GM13977 (cell line): Measurements from ENCODE around the gene ABL2.

Experiments
- DNase-seq: peaks from one replicate; pipeline ENCODE4 v3.0.0; 2012; ENCODE audit warnings: low spot score
- in situ Hi-C: fragments of 300-500 bp; cut with MboI; formaldehyde crosslinking; loops from one replicate; pipeline ENCODE4 v1.12.0; 2022; ENCODE audit warnings: low sequenced_read_pairs, low pct_unique_long_range_greater_than_20kb, mixed read lengths, inconsistent platforms; ENCODE audit not compliant: unreplicated experiment
- TF ChIP-seq, protein P1 (sequence below): IDR thresholded peaks from 2 replicates; pipeline ENCODE4 v1.5.1; 2012; ENCODE audit warnings: mild to moderate bottlenecking, control low read depth; ENCODE audit not compliant: insufficient read depth; ENCODE audit errors: extremely low read depth, missing control alignments

The ABL2 gene

GRCh38 chr1:179119513-179119912 lies 110.0 kb downstream of the ABL2 start:
- no peak for DNase-seq
- TF ChIP-seq, protein P1, sequence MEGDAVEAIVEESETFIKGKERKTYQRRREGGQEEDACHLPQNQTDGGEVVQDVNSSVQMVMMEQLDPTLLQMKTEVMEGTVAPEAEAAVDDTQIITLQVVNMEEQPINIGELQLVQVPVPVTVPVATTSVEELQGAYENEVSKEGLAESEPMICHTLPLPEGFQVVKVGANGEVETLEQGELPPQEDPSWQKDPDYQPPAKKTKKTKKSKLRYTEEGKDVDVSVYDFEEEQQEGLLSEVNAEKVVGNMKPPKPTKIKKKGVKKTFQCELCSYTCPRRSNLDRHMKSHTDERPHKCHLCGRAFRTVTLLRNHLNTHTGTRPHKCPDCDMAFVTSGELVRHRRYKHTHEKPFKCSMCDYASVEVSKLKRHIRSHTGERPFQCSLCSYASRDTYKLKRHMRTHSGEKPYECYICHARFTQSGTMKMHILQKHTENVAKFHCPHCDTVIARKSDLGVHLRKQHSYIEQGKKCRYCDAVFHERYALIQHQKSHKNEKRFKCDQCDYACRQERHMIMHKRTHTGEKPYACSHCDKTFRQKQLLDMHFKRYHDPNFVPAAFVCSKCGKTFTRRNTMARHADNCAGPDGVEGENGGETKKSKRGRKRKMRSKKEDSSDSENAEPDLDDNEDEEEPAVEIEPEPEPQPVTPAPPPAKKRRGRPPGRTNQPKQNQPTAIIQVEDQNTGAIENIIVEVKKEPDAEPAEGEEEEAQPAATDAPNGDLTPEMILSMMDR = no peak
- in situ Hi-C loops = no loop called here

- no peak for DNase-seq
- in situ Hi-C loops = no loop called here
- TF ChIP-seq, protein P1 = no peak
These were observed 114.3 kb downstream of the ABL2 start for GRCh38 chr1:179115181-179115580.

- in situ Hi-C loops = no loop called here
- no peak for DNase-seq
- TF ChIP-seq, protein P1 = no peak
These were observed 120.8 kb downstream of the ABL2 start for GRCh38 chr1:179108644-179109043.

- TF ChIP-seq, protein P1 = no peak
- no peak for DNase-seq
- in situ Hi-C loops = no loop called here
These were observed 121.5 kb downstream of the ABL2 start for GRCh38 chr1:179107706-179108629.

DNA sequence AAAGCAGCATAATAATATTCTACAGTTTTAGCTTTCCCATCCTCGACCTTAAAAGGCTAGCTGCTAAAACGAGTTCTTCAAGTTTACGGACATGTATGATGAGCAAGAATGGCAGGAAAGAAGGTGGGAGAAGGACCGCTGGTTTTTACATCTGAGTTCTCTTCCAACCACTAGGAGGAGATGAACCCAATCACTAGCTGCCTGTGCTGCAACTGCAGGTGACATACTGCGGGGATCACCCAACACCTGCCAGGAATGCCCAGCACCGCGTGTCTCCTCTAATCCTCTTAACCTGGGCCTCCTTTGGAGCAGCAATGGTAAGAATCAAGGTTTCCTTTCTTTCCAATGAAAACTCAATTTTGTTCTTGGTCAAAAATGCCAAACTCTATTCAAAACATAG lies 124.1 kb downstream of the ABL2 start:
- TF ChIP-seq, protein P1 = peak; percentile 24
- DNase-seq = no peak
- in situ Hi-C loops = no loop called here

DNA sequence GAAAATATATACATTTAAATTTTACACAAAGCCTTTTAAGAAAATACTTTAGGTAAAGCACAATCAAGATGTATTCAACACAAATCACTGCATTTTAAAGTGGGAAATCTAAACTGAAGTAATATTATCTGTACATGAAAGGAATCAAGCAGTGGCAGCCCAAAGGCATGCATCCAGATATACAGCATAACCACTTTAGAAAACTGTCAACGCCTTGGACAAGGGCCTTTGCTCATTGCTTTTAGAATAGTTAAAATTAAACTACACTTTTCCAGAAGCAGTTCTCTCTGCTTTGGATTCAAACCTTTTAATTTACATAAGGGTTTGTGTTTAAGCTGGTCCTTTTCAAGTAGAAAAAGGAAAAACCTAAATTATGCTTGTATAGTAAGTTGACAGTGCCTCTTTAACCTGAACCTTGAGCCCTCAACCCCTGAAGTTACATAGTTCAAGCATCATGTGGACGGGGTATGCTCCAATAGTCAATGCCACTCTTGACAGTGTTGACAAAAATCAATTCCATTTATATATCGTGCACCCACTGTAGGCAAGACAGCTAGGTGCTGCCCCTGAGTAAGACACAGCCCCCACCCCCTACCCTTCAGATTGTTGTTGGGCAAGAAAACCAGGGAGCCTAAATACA lies 124.7 kb downstream of the ABL2 start:
- in situ Hi-C loops = no loop called here
- no peak for DNase-seq
- TF ChIP-seq, protein P1 = no peak
